OCI-LY7 (cell line): Measurements from ENCODE around the gene CDKL2.

Source experiments
- EZH2phosphoT487 ChIP-seq: fragments of 200-600 bp; sonication (generic); IDR thresholded peaks from 2 replicates; pipeline ENCODE4 v1.6.1; 2018; ENCODE audit warnings: low read depth, borderline replicate concordance, mild to moderate bottlenecking, mixed run types, antibody characterized with exemption, low read length, moderate library complexity, mixed read lengths
- TF ChIP-seq, protein P1 (sequence below): fragments of 200-600 bp; sonication (generic); conservative IDR thresholded peaks from 2 replicates; pipeline ENCODE4 v1.5.1; 2014; ENCODE audit warnings: mild to moderate bottlenecking, antibody characterized with exemption, low read length, moderate library complexity, mixed read lengths

DNA sequence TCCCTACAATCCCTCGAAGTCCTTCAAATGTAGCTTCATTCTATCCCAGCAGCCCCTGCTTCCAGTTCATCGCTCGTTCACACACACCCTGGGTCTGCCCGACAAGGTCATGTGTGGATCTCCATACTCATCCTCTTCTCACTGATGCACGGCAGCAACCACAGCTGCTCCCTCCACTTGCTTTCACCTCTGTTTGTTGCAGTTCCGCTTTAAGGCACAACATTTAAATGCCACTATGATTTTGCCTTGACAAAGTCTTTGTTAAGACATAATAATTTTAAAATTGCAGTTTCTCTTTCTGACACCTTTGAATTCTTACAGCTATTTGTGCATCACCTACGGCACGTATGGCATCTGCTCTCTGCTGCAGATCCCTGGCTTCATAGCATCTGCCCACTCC, 72.6 kb downstream of the CDKL2 start:
- TF ChIP-seq, protein P1, sequence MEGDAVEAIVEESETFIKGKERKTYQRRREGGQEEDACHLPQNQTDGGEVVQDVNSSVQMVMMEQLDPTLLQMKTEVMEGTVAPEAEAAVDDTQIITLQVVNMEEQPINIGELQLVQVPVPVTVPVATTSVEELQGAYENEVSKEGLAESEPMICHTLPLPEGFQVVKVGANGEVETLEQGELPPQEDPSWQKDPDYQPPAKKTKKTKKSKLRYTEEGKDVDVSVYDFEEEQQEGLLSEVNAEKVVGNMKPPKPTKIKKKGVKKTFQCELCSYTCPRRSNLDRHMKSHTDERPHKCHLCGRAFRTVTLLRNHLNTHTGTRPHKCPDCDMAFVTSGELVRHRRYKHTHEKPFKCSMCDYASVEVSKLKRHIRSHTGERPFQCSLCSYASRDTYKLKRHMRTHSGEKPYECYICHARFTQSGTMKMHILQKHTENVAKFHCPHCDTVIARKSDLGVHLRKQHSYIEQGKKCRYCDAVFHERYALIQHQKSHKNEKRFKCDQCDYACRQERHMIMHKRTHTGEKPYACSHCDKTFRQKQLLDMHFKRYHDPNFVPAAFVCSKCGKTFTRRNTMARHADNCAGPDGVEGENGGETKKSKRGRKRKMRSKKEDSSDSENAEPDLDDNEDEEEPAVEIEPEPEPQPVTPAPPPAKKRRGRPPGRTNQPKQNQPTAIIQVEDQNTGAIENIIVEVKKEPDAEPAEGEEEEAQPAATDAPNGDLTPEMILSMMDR, result no peak
- no peak for TF ChIP-seq EZH2phosphoT487
